SK-N-MC (cell line): ENCODE results near the gene EFEMP2.

Experiments
- EZH2 ChIP-seq: fragments of 200-600 bp; sonication (generic); IDR thresholded peaks from one replicate; pipeline ENCODE4 v1.6.1; 2017; ENCODE audit warnings: antibody characterized with exemption
- FOXP2 ChIP-seq: optimal IDR thresholded peaks from 2 replicates; pipeline ENCODE3; 2011; ENCODE audit warnings: mild to moderate bottlenecking, moderate library complexity; ENCODE audit not compliant: insufficient read depth; ENCODE audit errors: extremely low read length, control extremely low read depth
- POLR2AphosphoS5 ChIP-seq: IDR thresholded peaks from 2 replicates; pipeline ENCODE4 v1.6.1; 2012; ENCODE audit warnings: mild to moderate bottlenecking, low read depth, low read length, borderline replicate concordance

- TF ChIP-seq POLR2AphosphoS5: no peak
- TF ChIP-seq FOXP2: no peak
- TF ChIP-seq EZH2: no peak
These were observed 43.1 kb downstream of the EFEMP2 start for GRCh38 chr11:65829459-65829858.
